HG02970 (cell line): ENCODE results near the gene ATP11A.

ENCODE experiments used
- ATAC-seq: cut with Tn5 transposase; IDR thresholded peaks from one replicate; pipeline ENCODE4 v1.9.1; 2021; ENCODE audit warnings: mild to moderate bottlenecking, moderate library complexity, moderate number of reproducible peaks; ENCODE audit not compliant: unreplicated experiment, low FRiP score

Gene ATP11A

DNA sequence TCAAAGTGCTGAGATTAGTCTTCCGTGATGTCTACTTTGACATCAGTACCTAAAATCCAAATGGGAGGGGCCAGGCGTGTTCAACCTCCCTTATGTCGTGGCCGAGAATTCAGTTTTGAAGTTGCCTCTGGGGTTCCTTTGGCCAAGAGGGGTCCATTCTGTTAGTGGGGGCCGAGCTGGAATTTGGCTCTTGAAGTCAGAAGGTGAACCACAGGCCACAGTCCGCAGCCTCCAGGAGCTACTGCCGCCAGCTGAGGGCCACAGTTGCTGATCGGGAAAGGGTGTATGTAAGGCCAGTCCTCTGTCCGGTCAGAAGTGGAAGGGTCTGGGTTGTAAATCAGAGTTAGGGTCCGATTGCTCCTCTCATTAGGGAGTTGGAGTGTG lies 31.0 kb downstream of the ATP11A start:
- ATAC-seq, result no peak

DNA sequence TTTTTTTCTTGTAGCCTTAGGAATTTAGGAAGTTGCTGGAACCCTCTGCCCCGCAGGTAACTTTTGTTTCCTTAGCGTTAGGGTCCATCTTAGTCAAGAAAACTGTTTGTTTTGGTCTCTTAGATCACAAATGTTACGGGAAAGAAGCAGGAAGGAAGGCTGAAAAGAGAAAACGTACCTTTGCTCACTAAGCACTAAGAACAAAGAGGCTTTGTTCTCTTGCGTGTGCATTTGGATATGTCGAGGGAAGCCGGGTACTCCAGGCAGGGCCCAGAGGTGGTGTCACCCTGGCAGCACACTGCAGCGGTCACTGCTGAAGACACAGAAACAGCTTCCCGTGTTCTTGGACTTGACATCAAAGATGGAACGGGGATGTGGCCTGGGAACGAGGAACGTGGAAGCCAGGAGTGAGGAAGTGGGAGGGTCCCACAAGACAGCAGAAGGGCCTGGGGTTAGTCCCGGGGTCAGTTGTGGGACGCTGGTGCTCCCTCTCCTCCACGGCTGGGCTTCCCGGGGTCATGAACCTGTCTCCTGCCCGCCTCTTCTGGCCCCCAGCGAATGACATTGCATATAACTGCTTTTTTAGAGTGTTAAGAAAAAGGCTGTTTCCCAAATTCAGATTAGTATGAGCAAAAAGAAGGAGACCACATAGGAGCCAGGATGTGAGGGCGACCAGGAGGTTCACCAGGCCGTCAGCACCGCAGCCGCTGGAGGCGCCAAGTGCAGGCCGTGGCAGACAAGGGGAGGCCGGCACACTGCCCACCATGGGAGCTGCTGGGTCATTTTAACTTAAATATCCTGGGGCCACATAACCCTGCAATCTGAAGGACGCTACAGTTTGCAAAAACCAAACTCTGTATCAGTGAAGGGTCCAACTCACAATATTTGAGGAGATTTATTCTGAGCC lies 31.6 kb downstream of the ATP11A start:
- ATAC-seq, result no peak

DNA sequence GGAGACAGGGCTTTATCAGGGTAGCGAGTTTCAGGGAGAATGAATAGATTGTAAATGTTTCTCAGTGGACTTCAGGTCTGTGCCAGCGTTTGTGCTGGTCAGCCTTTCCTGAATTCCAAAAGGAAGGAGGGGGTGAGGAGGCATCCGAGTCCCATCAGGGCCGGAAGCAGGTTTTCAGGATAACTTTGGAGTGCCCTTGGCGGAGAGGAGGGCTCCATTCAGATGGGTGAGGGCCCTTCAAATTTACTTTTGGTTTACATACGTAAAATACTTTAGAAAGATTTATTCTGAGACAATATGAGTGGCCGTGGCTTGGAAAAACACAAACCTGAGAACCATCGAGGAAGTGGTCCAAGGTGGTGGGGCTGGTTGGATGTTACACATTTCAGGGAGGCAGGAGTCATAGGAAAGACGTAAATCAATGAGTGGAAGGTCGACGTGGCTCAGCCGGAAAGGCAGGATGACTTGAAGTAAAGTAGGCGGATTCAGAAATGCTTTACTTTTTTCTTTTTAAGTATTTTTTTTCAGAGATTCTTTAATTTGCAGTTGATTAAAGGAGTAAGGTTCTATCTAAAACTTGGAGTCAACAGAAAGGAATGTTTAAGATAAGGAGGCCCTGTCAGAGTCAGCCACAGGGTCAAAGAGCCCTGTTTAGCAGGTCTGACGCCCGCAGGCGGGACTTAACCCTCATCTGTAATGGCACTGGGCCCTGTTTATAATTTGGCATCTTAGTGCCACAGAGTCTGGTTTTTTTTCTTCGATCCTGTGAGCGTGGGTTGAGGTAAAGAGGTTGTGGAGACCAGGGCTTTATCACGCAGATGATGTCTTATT lies 32.8 kb downstream of the ATP11A start:
- ATAC-seq, result no peak

DNA sequence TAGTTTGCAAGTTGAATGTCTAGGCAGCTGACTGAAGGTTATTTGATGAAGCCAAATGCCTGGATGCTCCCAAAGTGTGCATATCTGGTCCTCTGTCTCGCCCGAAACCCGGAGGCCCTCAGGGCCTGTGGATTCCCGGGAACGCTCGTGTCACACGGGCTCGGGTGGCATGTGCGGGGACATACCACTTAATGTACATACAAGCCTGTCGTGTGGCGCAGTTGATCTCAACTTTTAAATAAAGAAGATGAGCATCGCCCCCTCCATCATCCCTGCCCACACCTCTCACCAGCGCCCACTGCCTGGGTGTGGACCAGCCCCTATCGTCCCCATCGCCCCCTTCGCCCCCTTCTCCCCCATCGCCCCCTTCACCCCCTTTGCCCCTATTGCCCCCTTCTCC lies 33.9 kb downstream of the ATP11A start:
- no peak for ATAC-seq

DNA sequence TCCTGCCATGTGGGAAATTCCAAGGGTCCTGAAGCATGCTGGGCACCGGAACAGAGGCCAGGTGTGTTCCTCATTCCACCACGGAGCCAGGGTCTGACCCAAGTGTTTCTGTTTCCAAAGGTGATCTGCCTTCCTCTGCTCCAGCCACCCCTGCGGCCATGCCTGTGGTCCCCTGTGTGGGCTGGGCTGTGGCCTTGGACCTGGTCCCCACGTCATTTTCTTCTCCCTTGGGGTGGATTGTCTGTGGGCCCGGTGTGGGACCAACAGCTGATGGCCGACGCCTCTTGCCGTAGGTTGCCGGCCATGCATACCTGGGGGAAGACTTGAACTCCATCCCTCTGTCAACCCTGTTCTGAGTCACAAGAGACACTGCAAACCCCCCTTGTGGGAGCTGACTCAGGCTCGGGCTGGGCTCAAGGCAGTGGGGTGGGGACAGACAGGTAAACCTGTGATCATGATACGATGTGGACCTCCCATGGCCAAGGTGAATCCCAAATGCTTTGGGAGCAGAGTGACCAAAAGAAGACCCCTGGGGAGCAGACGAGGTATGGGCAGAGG lies 35.0 kb downstream of the ATP11A start:
- no peak for ATAC-seq

DNA sequence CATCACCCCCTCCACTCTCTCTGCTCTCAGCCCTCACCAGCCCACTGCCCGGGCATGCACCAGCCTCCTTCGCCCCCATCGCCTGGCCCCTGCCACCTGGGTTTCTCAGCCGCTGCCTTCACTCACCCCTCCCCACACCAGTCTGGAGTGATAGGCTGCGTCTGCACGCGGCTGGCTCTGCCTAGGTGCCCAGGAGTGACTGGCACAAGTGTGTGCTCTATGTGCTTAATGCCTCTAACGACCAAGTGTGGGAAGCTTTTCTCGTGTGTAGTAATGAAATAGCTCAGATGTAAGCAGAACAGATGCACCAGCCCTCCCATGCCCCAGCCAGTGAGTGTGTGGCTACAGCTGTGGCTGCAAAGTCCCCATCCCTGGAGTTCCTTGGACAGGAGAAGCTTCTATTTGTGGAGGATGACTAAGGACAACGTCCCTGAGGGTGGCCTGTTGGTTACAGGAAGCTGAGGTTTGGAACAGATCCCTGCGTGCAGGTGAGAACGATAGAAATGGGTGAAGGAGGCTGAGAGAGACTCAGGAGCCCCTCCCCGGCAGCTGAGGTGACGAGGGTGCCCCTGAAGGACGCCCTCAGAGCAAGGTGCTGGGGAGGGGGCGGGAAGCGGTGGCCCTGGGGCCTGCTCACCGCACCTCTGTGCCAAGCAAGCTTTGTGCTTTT lies 35.6 kb downstream of the ATP11A start:
- no peak for ATAC-seq

DNA sequence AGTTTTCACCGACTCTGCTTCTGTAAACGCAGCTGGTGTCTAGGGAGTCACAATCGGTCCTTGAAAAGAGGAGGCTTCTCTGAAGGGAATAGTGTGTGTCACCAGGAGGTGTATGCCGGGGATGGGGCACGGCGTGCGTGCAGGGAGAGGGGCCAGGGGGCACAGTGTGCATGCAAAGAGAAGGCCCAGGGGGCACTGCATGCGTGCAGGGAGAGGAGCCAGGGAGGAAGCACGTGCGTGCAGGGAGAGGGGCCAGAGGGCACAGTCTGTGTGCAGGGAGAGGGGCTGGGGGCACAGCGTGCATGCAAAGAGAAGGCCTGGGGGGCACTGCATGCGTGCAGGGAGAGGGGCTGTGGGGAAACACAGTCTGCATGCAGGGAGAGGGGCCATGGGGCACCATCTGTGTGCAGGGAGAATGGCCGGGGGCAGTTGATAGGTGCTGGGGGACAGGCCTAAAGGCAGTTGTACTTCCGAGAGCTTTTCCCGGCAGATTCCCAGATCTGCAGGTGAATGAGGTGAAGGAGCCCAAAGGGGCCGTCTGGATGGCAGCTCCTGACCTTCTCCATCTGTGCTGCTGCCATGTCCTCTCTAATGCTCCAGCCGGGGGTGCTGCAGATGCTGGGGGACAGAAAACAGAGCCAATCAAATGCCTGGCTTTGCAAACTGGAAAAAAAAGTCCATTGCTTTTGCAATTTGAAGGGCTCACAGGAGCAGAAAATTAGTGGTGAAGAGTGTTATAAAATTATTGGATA lies 36.4 kb downstream of the ATP11A start:
- no peak for ATAC-seq

DNA sequence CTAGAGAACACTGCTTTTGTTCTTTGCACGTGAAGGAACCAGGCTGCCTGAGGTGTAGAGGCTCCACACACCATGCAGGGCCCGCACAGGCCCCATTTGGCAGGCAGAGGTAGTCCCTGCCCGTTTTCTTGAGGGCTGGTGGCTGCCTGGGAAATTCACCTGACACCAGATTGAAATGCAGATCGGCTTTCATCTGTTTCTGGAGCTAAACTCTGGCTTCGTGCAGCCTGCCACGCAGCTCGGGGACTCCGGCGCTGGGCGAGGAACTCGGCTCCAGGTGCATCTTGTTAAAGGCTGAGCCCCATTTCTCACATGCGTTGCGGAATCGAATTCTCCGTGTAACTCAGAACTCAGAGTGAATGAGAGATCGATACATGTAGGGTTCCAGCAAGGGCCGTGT lies 37.7 kb downstream of the ATP11A start:
- no peak for ATAC-seq

DNA sequence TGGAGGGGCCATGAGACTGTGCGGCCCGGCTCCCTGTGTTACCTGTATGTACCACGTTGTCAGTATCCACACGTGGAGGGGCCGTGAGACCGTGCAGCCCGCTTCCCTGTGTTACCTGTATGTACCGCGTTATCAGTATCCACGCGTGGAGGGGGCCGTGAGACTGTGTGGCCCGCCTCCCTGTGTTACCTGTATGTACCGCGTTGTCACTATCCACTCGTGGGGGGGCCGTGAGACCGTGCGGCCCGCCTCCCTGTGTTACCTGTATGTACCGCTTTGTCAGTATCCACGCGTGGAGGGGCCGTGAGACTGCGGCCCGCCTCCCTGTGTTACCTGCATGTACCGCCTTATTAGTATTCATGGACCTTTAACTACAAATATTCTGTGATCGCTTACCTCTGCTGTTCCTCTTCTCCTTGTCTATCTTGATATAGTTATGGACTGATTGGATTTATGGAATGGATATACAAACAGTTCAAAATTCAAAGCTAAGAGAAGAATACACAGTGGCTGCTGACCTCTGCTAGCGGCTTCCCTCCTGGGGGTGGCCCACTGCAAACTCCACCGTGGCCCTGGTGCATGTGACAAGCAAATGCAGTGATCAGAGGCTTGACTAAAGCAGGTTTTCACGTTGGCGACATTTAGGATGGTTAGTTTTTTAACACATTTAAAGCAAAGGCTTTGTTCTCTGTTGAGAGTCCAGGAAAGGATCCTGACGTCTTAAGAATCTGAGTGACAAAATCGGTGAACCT lies 38.7 kb downstream of the ATP11A start:
- ATAC-seq, result no peak

DNA sequence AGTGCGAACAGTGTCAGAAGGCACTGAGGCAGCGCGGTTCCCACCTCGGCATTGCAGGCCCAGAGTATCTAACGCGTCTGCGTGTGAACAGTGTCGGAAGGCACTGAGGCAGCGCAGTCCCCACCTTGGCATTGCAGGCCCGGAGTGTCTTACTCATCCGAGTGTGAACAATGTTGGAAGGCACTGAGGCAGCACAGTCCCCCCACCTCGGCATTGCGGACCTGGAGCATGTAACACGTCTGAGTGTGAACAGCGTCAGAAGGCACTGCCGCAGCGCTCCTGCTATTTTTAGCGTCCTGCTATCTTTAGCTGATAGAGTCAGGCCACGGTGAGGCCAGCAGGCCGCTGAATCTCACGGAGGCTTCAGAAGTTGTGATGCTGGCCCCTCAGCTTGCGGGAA lies 39.6 kb downstream of the ATP11A start:
- ATAC-seq, result no peak

DNA sequence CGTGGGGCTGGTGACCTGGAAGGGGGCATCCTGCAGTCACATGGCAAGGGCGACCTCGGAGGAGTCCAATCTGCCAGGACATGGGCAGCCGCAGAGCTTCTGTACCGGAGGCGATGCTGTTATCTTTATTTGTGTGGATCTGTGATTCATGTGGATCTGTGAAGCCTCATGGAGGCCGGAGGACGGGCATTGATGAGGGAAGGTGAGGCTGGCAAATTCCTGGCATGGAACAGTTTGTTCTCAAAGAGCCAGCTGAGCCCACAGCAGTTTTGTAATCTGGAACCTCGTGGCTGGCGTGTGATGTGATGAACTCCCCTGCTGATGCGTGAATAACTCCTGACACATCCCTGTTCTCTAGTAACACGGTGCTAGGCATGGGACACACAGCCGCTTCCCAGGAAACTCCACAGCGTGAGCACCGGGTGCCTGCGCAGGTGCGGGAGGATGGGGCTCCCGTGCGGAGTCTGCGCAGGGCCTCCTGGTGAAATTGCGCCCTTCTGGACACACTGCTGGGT lies 40.4 kb downstream of the ATP11A start:
- ATAC-seq, result no peak

DNA sequence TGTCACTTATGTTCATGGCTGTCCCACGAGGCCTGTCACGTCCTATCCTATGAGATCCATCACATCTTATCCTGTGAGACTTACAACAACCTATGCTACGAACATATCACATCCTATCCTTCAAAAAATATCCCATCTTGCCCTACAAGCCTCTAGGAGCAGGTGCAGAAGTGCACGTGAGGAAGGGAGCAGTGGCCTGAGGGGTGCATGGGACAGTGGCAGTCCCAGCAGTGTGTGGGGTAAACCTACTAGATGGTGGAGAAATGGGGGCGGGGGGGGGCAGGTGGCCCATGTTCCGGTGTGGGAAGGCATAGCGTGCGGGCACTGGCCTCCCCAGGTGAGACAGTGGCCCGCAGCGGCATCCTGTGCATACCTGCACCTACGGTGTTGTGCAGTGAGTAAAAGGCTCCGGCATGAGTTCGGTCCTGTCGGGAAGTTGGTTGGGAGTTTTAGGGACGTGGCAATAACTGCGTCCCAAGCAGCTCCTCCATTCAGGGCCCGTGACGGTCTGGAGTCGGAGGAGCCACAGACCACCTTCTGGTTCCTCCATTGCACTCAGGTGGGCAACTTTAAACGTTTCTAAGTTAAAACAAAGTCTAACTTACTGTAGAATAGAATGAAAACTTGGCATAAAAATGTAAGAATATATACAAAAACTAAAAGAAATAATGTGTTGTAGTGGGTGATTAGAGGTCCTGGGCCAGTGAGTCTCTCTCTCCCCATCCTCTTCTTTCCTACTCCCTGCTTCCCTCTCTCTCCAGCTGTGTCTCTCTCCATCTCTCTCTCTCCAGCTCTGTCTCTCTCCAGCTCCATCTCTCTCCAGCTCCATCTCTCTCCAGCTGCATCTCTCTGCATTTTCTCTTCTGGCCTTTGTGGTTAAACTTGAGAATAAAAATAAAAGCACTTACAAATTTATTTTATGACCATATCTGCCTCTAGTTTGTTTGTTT lies 42.1 kb downstream of the ATP11A start:
- ATAC-seq, result no peak

DNA sequence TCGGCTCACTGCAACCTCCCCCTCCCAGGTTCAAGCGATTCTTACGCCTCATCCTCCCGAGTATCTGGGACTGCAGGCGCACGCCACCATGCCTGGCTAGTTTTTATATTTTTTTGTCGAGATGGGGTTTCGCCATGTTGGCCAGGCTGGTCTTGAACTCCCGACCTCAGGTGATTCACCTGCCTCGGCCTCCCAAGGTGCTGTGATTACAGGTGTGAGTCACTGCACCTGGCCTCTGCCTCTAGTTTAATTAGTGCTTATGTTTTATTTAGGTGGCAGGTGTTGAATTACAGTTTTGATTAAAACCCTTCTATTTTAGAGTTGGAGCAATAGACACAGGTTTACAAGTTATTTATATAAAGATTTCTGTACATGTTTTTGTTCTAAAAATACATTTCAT lies 42.8 kb downstream of the ATP11A start:
- ATAC-seq, result no peak

DNA sequence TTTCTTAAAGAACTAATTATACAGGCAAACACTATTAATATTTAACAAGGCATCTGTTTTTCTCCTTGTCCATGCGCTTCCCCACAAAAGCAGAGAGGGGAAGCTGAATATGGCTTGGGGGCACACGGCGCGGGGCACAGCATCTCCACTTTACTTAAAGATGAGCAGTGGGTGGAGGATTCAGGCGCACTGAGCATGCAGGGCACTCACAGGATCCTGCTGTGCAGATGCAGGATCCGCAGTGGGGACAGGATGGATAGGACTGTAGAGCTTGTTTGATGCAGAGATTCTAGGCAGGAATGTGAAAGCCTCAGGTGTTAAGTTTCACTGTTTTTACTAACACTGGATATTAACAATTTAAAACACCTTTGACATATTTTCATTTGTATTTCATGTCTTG lies 43.3 kb downstream of the ATP11A start:
- no peak for ATAC-seq

DNA sequence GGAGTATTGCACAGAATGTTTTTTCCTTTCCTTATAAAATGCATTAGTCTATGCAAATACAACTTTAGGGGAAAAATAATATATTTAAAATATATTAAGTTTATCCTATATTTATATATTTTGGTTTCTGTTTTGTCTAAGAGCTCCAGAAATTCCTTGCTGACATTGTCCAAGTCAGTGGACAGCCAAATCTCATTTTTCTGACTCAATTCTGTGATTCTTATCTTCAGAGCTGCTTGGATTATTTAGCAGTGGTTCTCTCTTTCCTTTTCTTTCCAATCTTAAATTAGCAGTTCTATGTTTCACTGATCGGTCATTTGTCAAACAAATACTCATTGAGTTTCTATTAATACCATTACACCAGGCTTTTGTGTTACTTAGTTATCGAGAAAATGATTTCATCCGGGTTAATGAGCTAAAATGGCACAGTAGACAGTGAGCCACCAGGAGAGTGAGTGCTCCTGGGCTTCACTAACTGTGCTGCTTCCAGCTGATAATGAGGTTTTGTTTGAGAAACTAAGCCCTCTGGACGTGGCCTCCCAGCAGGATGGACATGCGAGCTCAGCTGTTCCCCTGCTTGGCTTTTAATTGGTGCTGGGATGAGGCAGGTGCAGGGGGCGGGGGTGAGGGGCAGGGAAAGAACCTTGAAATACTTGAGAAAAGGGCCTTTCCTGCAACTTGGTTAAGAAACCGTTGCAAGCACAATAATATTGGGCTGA lies 44.0 kb downstream of the ATP11A start:
- no peak for ATAC-seq

DNA sequence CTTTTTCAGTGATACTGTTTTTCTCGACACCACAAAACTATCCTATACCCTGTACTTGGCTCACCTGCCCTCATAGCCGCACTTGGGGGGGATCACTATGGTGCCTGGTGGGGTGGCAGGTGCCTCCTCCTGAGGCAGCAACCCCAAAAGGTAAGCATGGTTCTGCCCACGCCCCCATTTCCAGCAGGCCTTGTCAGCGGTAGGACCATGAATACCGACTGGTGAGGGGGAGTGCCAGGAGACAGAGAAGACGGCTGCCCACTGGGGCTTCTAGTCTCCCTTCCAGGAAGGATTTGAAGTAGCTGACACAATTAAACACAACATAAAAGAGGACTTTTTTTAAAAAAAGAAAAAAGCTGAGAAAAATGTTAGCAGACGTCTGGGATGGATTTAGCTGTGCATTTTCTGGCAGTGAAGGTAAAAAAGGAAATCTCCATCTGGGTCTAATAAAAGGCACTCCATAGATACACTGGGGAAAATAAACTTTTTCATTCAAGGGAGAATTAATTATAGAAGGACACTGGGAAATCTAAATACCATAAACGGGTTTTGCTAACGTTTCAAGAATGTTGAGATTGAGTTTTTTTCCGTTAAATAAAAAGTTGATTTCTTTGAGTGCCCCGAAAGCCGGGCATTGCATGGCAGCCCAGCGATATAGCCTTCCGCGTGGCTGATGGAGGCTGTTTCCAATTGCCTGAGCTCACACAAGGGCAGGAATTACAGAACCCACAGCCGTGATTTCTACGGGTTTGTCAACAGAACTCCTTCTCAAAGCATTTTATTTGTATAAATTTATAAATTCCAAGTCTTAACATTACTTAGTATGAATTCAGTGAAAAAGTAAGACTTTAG lies 45.1 kb downstream of the ATP11A start:
- no peak for ATAC-seq

DNA sequence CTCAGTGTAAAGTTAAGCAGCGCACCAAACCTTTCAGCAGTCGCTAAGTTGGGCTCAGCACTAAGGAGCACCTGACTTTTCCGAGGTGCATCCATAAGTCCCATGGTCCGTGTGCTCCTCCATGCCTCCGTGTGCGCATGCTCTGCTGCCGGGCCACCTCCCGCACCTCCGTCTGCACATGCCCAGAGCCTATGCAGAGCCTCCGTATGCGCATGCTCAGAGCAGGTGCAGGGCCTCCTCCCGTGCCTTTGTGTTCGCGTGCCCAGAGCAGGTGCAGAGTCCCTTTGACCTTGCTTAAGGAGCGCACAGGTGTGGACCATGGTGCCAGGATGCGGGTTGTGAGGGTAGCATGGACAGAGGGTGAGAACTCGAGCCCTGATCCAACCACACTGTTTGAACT lies 46.0 kb downstream of the ATP11A start:
- ATAC-seq, result no peak
